HG02678 (cell line): ENCODE measurements around the gene AHSG.
A peak's percentile ranks its signal among the peaks of the same experiment; 100 is the strongest.
"Not testable (repeated sequence)": the region's sequence is repeated elsewhere in the genome, so short reads cannot be mapped to it uniquely, and the experiment has no call there.

Experiments
- ATAC-seq: cut with Tn5 transposase; IDR thresholded peaks from one replicate; pipeline ENCODE4 v1.9.1; 2021; ENCODE audit warnings: mild to moderate bottlenecking, moderate library complexity; ENCODE audit not compliant: unreplicated experiment

AHSG gene

DNA sequence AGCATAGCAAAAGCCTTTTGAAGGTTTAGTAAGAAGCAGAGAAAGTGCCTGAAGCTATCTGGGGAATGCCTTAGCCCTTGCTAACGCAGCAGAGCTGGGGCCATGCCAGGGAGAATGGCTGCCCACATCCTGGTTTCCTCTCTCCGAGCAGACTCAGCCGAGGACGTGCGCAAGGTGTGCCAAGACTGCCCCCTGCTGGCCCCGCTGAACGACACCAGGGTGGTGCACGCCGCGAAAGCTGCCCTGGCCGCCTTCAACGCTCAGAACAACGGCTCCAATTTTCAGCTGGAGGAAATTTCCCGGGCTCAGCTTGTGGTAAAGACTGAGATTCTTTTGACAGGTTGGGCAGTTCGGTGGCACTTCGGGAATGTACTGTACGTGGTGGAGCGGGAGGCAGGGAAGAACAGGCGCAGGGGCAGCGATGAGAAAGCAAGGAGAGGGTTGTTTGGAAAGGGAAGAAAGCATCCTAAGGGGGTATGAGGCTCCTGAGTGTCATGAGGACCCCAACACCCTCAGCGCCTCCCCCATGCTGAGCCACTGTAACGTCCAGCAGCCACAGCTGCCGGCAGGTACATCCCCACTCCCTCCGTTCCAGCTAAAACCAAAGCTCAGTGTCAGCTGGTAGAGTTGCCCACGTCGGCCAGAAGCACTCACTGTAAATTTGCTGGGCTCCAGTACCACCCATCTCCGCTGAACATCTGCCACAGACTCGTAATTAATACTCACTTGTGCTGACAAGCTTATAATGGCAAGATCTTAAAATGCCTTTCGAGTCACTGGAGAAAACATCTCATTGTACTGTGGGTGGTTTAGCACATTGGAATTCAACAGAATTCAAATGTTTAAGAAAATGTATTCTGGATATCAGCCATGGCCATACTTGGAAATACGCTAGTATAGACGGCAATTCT is 4.4 kb downstream of the AHSG start:
- peak; percentile 91 for ATAC-seq

DNA sequence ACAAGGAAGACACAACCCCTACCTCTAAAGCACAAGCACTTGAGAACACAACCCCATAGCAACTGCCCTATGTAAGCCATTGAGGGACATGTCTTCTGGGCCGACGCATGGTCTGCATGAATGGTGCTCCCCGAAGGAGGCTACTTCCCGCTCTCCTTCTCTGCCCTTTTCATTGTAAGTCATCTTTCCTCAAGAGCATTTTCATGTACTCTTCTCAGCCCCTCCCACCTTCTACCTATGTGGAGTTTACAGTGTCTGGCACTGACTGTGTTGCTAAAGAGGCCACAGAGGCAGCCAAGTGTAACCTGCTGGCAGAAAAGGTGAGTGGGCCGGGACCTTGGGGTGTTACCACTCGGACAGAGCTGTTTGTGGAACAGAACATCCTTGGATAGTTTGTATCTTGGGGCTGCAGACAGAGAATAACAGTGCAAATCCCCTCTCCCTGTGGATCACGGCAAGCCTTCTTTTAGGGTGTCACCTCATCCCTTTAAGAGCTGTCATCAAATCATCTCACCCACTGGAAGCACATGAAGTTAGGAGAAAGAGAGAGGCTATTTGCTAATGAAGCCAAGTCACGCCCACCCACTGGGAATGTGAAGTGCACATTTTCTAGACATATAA is 5.6 kb downstream of the AHSG start:
- no peak for ATAC-seq

DNA sequence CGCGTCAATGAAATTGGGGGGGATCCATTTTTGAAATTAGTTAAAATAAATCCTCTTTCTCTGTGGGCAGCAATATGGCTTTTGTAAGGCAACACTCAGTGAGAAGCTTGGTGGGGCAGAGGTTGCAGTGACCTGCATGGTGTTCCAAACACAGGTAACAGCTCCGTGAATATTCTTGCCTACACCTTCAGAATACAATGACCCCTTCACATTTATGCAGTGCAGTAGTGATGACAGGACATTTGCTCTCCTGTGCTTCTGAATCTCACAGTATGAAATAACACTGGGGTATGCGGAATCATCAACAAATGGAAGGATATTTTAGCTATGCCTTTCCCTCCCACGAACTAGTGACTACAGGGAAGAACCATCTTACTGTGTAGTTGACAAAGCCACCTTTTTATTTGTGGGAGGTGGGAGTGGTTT is 6.9 kb downstream of the AHSG start:
- ATAC-seq, result no peak

DNA sequence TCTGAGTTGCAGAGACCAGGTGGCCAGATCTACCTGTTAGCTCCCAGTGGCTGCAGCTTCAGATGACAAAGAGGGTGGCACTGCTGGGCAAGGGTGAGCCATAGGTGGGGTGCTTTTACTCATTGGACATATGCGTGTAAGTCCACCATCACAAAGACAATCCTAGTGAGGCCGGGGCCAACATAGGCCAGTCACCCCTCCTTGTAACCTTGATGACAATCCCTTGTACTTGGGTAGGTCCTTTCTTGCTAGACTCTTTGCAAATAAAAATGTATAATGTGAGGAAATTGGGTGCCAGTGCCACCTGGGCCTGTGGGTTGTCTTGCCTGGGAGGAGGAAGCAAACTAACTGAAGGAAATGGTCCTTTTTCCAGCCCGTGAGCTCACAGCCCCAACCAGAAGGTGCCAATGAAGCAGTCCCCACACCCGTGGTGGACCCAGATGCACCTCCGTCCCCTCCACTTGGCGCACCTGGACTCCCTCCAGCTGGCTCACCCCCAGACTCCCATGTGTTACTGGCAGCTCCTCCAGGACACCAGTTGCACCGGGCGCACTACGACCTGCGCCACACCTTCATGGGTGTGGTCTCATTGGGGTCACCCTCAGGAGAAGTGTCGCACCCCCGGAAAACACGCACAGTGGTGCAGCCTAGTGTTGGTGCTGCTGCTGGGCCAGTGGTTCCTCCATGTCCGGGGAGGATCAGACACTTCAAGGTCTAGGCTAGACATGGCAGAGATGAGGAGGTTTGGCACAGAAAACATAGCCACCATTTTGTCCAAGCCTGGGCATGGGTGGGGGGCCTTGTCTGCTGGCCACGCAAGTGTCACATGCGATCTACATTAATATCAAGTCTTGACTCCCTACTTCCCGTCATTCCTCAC is 7.6 kb downstream of the AHSG start:
- no peak for ATAC-seq

DNA sequence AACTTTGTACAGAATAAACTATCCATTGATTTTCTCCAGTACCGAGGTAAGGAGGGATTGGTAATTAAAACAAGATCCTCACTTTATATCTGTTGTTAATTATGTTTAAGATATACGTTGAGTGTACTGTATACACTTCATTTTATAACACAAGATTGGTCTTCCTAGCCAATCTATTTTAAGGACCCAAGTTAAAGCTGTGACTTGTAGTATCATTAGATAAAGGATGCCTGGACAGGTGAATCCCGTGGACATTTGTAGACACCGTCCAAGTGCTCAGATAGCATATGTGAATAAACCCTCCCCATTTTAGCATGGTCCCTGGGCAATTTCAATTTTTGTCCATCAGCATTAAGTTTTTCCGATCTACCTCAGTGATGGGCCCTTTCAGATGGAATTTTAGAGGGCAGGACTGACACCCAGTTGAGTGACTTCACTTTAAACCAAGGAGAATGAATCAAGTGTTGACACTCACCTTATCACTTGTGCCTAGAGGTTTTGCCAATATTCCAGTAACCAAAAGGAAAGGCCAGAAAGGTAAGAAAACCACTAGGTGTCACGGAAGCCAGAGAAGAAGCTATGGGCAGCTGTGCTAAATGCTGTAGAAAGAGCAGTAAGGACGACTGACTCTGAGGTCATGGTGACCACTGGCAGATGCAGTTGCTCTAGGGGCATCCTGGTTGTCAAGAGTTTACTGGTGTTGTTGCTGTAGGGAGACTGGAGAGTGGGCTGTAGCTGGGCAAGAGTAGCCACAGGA is 9.2 kb downstream of the AHSG start:
- no peak for ATAC-seq

DNA sequence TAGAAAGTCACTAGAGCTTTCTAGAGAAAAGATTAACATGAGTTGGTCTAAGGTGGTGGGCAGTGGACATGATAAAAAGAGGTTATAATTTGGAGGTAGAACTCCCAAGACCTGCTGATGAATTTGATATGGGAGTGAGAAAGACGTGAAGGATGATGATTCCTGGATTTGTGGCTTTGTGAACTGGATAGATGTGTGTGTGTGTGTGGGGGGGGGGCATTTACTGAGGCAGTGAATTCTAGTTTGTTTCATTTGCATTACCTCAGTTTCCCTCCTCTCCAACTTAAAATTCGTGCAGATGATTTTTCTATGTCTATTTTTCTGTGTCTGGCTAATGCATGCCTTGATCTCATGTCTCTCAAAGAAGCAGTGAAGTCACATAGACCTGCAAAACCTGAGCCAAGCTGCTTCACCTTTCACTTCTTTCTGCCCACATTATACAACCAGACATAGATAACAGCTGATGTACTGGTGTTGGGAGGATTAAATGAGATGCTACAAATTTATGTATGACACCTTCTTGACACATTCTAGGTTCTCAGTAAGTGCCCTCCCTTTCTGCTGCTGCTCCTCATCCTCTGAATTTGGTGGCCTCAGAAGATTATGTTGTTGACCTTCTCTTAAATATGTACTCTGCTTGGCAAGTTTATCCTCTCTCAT is 9.9 kb downstream of the AHSG start:
- no peak for ATAC-seq

DNA sequence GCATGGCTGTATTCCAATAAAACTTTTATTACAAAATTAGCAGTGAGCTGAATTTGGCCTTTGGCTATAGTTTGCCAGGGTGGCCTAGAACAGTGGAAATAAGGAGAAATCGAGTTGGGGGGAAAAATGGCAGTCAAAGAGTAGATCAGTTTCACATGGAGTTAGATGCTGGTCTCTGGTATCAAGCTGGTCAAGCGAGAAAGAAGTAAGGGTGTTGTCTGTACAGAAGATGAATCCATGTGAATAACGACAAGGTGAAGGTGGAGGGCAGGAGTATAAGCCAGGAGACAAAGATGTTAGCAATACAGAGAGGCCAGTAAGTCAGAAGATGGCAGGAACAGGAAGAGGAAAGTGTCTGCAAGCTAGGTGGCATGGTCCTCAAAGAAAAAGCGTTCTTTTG is 11.7 kb downstream of the AHSG start:
- no peak for ATAC-seq

DNA sequence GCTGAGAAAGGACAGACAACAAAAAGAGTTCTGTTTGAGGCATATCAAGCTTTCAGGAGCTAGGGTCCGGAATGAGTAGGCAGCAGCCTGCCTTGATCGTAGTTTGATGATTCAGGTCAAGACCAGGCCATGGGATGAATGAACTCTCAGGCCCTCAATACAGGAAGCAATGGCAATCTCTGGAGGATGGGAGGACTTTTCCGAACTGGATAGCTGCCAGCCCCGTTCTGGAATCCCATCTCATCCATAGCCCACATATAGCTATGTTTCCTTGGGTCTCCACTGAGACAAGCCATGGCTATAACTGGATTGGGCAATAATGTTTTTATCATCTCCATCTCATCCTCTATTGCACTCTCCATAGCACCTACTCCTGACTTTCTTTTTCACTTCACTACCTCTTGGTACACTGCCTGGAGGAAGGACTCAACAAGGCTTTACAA is 12.8 kb downstream of the AHSG start:
- ATAC-seq, result no peak

DNA sequence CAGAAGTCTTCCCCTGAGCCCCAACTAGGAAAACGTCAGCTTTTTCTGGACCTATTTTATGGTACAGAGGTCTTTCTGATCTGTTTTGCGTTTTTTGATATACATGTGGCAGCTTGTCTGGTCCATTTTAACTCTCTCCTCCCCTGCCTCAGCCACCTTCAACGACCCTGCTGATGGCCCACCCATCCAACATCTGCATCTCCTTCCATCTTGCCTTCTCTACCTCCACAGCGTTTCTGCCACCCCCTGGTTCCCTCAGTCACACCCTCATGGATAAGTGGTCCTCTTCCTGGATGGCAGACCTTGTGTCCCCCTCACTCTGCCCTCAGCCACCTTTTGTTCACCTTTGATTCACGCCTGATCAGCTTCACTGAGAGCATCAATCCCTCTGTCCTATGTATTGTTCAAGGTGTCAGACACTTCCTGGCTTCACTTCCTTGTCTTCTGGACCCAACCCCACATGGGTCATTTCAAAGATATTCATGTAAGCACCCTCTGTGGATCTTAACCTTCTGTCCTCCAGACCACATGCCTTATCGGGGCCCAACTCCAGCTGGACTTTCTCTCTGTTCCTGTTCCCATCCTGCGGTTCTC is 13.5 kb downstream of the AHSG start:
- ATAC-seq, result no peak

DNA sequence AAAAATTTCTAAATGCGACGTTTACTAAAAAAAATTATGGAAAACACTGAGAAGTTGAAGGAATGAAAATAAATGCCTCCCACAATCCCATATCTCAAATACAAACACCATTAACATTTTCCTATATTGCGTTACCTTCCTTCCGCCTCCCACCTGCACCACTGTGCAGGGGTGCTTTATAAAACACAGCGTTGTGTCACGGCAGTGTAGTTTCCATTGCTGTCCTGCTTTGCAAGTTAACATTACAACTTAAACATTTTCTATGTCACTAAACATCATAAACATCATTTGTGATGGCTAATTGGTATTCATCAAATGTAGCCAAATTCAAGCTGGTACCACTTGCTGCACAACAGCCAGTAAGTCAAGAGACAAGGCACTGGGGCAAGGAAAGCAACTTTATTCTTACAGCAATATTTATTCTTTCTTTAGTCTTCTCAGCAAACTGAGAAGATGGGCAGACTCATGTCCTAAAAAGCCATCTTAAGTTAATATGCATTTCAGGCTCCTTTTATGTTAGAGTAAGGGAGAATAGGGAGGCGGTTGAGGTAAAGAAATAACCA is 15.1 kb downstream of the AHSG start:
- no peak for ATAC-seq

DNA sequence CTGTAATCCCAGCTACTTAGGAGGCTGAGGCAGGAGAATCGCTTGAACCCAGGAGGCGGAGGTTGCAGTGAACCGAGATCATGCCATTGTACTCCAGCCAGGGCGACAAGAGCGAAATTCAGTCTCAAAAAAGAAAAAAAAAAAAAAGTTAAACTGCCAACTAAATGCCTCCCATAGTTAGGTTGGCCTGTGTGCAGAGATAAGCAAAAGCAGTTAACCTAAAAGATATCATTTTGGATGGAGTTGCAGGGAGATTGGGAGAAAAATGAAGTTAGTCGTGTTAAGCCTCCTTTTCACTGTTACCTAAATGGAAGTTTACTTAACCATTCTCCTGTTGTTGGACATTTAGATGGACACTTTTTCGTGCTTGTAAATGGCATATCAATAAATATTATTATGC is 15.9 kb downstream of the AHSG start:
- no peak for ATAC-seq

DNA sequence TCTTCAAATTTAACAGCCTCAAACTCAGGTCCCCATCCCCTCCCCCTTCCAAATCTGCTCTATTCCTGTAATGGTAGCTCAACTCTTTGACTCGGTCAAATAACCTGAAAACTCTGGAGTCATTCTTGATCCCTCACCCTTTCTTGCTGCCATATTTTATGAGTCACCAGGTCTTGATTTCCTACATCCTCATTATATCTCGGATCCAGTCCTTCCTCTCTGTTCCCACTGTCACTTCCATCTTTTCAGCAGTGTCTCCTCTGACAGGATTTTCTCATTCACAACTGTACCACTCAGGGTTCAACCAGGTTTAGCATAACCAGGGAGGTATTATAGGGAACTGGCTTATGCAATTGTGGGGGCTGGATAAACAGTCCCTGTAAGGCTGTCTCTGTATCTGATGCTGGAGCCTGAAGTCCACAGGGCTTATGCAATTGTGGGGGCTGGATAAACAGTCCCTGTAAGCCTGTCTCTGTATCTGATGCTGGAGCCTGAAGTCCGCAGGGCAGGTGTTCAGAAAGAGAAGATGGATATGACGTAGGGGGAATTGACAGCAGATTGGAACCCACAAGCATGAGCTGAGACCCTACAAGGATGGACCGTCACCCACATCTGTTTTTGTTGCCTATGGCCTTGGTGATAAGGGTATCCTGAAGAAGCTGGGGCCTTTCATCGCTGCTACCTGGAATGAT is 18.2 kb downstream of the AHSG start:
- ATAC-seq, result no peak

DNA sequence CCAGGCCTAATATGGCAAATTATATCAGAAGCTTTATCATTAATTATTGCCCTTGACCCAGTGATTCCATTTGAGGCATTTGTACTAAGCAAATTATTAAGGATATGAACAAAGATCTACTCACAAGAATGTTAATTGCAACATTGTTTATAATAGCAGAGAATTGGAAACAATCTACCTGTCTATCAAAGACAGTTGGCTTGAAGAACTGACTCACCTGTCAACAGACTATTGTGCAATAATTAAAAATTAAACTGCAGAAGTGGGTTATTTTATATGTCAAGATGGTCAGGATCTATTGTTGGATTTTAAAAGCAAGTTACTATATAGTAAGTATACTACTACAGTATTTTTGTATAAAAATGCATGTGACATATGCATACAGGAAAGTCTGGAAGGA is 20.6 kb downstream of the AHSG start:
- no peak for ATAC-seq

DNA sequence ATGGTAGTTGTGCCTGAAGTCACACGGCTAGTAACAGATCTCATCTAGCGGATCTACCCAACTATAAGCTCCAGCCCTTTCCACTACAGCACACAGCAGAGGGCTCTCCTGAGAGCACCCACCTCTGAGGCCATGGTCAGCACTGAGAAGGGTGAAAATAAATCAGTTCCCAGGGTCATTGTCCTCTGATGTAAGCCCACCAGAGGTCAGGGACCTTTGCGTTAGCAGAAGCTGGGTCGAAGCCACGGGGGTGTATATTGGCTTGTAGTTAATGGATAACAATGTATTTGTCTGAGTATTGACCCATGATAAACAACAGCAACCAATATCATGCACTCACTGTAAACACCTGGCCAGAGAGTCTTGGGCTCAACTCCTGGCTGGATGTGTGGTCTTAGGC is 21.3 kb downstream of the AHSG start:
- not testable (repeated sequence) for ATAC-seq

DNA sequence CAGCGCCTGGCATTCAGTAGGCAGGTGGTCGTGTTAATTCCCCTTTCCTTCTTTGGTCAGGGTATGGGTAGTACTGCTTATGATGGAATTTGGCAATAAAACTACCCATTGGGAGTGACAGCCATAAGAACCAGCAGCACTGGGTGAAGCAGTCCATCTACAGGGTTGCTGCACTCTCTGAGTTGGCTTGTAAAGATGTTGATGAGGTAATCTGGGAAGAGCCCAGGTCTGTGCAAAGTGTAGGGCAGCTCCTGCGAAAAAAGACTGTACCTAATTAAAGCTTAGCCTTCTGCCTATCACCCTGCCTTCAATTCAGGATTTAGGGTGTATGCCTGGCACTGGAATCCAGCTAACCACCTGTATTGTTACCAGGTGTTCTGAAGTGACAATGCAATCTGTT is 22.7 kb downstream of the AHSG start:
- no peak for ATAC-seq

DNA sequence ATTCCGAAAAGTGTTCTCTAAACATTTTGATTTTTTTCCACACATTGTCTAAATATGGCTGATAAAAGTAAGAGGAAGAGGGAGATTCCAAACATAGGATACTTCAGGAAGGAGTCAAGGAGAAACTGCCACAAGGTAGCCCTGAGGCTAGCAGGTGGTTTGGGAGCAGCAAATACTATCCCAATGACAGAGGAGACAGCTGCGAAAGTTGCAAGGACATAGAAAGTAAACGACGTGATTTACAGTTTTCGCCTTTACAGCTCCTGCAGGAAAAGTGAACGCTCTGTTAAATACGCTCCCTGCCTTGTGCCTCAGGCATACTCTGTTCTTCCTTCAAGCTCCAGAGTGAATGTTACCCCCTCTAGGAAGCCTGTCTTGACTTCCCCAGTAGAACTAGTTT is 23.7 kb downstream of the AHSG start:
- no peak for ATAC-seq

DNA sequence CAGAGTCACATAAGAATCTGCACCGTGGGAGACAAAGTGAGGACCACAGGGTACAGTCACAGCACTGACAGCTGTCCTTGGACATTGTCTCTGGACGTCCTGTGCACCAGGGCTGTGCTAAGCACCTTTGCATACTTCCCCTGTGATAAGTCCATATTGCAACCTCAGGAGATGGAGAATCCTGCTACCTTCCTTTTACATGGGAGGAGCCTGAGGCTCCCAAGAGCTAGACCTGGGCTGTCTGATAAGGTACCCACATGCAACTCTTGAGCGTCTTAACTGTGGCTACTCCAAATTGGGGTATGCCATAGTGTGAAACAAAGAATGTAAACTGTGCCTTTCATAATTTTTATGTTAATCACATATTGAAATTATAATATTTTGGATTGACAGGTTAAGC is 24.8 kb downstream of the AHSG start:
- no peak for ATAC-seq

DNA sequence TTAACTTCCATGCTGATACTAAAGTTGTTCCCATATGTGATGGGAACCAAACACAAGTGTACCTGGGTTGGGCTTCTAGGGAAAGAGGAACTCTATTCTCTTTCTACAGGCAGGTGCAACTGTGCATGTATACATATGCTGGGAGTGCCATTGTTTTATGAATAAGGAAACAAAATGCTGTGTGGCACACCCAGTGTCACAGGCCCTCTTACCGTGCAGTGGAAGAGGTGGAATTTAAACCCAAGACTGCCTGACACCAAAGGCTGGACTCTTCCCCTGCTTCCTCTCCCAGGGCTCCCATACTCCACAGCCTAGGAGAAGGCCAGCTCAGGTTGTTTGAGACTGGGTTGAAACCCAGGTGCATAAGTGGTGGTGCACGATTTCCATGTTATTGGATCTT is 25.4 kb downstream of the AHSG start:
- no peak for ATAC-seq
